Measurements from ENCODE around the gene ANXA1. TPM values are rescaled to one million over a fixed set of nuclear protein-coding genes. Genes with fewer than 3 reads are reported as not detected.
"Not testable (repeated sequence)": the region's sequence is repeated elsewhere in the genome, so short reads cannot be mapped to it uniquely, and the experiment has no call there.

The ANXA1 gene
- total and polyA plus RNA-seq, 5 donors, result 46.7 to 139 (median 94.3) TPM

DNA sequence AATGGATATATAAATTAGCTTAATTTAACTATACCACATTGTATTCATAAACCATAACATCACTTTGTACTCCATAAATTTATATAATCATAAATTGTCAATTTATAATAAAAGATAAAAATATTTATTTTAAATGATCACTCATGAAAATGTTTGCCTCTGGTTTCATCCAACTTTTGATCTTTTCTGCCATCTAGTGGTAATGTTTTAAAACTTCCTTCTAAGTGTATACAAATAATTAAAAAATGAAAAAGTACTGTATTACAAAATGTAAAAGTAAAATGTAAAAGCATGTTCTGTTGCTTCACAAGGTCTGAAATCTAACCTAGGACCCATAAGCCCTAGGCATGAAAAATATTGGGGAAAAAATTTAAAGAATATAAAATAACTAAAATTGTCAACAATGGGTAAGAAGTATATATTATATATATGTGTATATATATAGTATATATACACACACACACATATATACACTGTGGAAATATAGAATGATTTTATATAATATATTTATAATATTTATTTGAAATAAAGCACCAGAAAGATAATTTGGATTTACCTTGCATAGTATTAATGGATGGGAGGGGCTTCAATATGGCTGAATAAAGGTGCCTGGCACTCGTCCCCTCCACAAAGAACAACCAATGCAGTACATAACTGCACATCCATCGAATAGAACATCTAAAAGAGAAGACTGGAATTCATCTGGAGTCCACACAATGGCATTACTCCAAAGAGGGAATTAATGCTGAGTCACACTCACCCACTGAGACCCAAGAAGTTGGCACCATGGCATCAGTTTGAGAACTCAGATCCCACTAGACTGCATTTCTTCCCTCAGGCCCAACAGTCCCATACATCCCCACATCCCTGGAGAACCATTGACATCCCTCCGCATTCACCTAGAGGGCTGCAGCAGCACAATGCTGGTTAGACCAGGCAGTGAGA, 32.5 kb downstream of the ANXA1 start:
- no peaks in the 10 kb centered on the region for H3K4me1 ChIP-seq (ENCODE audit: control insufficient read depth, insufficient read depth, low read length)
- DNase-seq, result no peak
- no peak overlapping the region for H3K27ac ChIP-seq (ENCODE audit: low read length)
- intact Hi-C loops (cut with DNase I), result loop anchor here in 3 of 4 donors (5.0 kb wide), 1 partner anchor 77 kb away; no protein-coding TSS in a partner anchor
- ATAC-seq, result no peak
- no peaks in the 10 kb centered on the region for H3K9me3 ChIP-seq (ENCODE audit: control insufficient read depth, low read length)
- no peaks in the 10 kb centered on the region for H3K27me3 ChIP-seq (ENCODE audit: control insufficient read depth, insufficient read depth)
- 54% methylated on average over 3 of the region's 3 CpGs for WGBS
- no peak overlapping the region for H3K4me3 ChIP-seq (ENCODE audit: low read length)

DNA sequence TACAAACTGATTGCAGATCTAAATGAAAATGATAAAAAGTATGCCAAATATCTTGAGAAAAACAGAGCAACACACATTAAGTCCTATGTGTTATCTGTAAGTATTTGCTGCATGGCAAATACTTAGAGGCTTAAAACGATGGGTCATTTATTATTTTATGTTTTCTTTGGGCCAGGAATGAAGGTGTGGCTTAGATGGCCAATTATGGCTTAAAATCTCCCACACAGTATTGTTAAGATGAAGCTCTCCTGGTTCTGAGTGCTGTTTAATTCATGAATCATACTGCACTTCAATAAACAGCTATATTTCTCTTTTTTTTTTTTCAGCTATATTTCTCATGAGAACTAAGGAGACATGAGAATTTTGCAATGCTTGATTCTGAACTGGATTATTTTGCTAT, 39.4 kb downstream of the ANXA1 start:
- ATAC-seq; H3K9me3 ChIP-seq (ENCODE audit: control insufficient read depth, low read length); H3K27me3 ChIP-seq (ENCODE audit: control insufficient read depth, insufficient read depth); H3K27ac ChIP-seq (ENCODE audit: low read length); DNase-seq; H3K4me3 ChIP-seq (ENCODE audit: low read length); intact Hi-C loops (cut with DNase I); H3K4me1 ChIP-seq (ENCODE audit: control insufficient read depth, insufficient read depth, low read length): not testable (repeated sequence)
- WGBS, result 40% methylated on average over 1 of the region's 1 CpG

- H3K4me1 ChIP-seq (ENCODE audit: control insufficient read depth, insufficient read depth, low read length), result no peaks in the 10 kb centered on the region
- ATAC-seq, result no peak
- H3K9me3 ChIP-seq (ENCODE audit: control insufficient read depth, low read length), result no peaks in the 10 kb centered on the region
- WGBS, result 87% methylated on average over 1 of the region's 1 CpG
- DNase-seq, result no peak
- H3K27me3 ChIP-seq (ENCODE audit: control insufficient read depth, insufficient read depth), result no peaks in the 10 kb centered on the region
- intact Hi-C loops (cut with DNase I), result no loop called here
- H3K4me3 ChIP-seq (ENCODE audit: low read length), result no peak overlapping the region
- no peak overlapping the region for H3K27ac ChIP-seq (ENCODE audit: low read length)
These were observed 42.6 kb downstream of the ANXA1 start for GRCh38 chr9:73194284-73194683.

DNA sequence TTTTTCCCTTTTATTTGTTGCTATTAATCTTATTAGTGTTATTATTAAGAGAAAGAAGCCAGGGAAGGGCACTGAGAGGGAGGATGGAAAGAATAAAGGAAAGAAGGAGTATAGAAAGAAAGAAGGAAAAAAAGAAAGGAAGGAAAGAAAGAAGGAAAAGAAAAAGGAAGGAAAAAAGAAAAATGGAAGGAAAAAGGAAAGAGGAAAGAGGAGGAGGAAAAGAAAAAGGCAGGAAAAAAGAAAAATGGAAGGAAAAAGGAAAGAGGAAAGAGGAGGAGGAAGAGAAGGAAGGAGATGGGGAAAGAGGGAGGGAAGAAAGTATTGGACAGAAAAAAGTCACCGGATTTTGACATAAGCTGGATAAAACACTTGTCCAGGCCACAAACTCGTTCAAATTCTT, 47.8 kb downstream of the ANXA1 start:
- DNase-seq, result no peak
- intact Hi-C loops (cut with DNase I), result no loop called here
- Histone ChIP-seq H3K27ac (ENCODE audit: low read length) (no peak overlapping the region), H3K4me3 (ENCODE audit: low read length) (no peak overlapping the region), H3K27me3 (ENCODE audit: control insufficient read depth, insufficient read depth) (no peaks in the 10 kb centered on the region), H3K9me3 (ENCODE audit: control insufficient read depth, low read length) (no peaks in the 10 kb centered on the region), H3K4me1 (ENCODE audit: control insufficient read depth, insufficient read depth, low read length) (no peaks in the 10 kb centered on the region)
- no peak for ATAC-seq
- 49% methylated on average over 2 of the region's 2 CpGs for WGBS

DNA sequence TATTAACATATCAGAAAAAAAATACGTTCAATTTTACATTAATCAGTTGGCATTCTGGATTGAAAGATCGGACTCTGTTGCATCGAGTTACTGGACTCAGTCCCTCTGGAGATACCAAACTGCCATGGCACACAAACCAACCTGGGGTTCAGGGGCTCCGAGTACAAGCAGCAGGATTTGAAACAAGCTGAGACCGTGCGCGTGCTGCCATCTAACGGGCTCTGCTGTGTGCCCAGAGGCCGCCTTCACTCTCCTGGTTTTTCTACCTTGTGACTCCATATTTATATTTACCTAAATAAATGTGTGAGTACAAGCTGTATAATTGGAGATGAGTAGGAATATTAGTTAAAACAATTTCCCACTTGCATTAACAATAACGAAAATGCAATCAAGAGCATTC, 48.2 kb downstream of the ANXA1 start:
- WGBS, result 55% methylated on average over 10 of the region's 10 CpGs
- Histone ChIP-seq H3K4me1 (ENCODE audit: control insufficient read depth, insufficient read depth, low read length) (no peaks in the 10 kb centered on the region), H3K27me3 (ENCODE audit: control insufficient read depth, insufficient read depth) (no peaks in the 10 kb centered on the region), H3K4me3 (ENCODE audit: low read length) (no peak overlapping the region), H3K27ac (ENCODE audit: low read length) (no peak overlapping the region), H3K9me3 (ENCODE audit: control insufficient read depth, low read length) (no peaks in the 10 kb centered on the region)
- ATAC-seq, result no peak
- DNase-seq, result no peak
- intact Hi-C loops (cut with DNase I), result loop anchor here in 1 of 4 donors (5.0 kb wide), 1 partner anchor 1542 kb away; no protein-coding TSS in a partner anchor

DNA sequence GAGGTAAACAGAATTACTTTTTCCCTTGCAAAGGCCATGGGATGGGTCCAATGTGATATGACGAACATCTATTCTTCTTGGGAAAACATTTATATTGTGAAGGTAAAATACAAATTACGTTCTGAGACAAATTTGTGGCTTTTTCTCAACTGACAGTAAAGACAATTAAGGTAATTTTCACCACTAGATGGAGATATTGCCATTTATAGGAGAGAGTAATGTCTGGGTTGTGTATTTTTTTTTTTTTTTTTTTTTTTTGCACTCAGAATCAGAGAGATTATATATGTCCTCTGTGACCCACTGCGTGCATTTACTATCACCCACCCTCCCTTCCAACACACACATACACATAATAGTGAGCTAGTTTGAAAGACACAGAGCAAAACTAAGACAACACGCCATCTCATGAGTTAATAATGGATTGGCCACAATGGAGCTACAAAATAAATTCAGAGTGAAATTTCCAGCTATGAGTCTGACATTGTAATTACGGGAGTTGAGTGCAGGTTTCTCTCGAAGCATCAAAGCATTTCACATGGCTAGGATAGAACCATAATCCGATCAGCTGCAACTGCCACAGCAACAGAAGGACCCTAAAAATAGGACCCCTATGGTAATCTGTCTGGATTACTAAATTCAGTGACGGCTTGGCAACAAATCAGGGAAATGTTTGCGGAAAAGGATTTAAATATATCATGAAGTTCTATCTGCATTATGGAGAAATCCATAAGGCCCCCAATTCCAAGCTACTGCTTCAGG, 49.2 kb downstream of the ANXA1 start:
- Histone ChIP-seq H3K4me1 (ENCODE audit: control insufficient read depth, insufficient read depth, low read length) (no peaks in the 10 kb centered on the region), H3K4me3 (ENCODE audit: low read length) (no peak overlapping the region), H3K9me3 (ENCODE audit: control insufficient read depth, low read length) (no peaks in the 10 kb centered on the region), H3K27ac (ENCODE audit: low read length) (no peak overlapping the region), H3K27me3 (ENCODE audit: control insufficient read depth, insufficient read depth) (no peaks in the 10 kb centered on the region)
- ATAC-seq (no peak), DNase-seq (no peak)
- 37% methylated on average over 9 of the region's 9 CpGs for WGBS
- intact Hi-C loops (cut with DNase I), result loop anchor here in 1 of 4 donors (5.0 kb wide), 1 partner anchor 1541 kb away; no protein-coding TSS in a partner anchor

- ATAC-seq (no peak), DNase-seq (no peak)
- WGBS, result 10% methylated on average over 1 of the region's 1 CpG
- Histone ChIP-seq H3K9me3 (ENCODE audit: control insufficient read depth, low read length) (no peaks in the 10 kb centered on the region), H3K4me3 (ENCODE audit: low read length) (no peak overlapping the region), H3K4me1 (ENCODE audit: control insufficient read depth, insufficient read depth, low read length) (no peaks in the 10 kb centered on the region), H3K27ac (ENCODE audit: low read length) (no peak overlapping the region), H3K27me3 (ENCODE audit: control insufficient read depth, insufficient read depth) (no peaks in the 10 kb centered on the region)
- intact Hi-C loops (cut with DNase I), result loop anchor here in 1 of 4 donors (5.0 kb wide), 1 partner anchor 1539 kb away; no protein-coding TSS in a partner anchor
These were observed 51.3 kb downstream of the ANXA1 start for GRCh38 chr9:73202980-73203379.

DNA sequence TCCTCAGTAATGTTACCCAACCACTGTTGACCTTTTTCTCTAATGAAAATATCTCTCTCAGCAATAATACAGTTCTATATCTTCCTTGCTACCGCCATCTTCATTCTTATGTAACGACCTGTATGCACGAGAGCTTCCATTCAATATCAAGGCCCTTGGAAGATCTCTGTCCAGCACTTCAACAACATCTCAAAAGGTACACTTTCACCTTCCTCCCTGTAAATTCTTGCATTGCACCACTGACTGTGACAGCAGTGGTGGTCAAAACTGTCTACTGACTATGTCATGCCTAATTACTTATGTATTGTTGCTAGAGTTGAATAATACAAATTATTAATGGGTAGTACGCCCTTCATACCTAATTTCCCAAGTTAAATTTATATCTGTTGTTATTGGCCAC, 53.3 kb downstream of the ANXA1 start:
- Histone ChIP-seq H3K9me3 (ENCODE audit: control insufficient read depth, low read length) (no peaks in the 10 kb centered on the region), H3K27ac (ENCODE audit: low read length) (no peak overlapping the region), H3K27me3 (ENCODE audit: control insufficient read depth, insufficient read depth) (no peaks in the 10 kb centered on the region), H3K4me3 (ENCODE audit: low read length) (no peak overlapping the region), H3K4me1 (ENCODE audit: control insufficient read depth, insufficient read depth, low read length) (no peaks in the 10 kb centered on the region)
- intact Hi-C loops (cut with DNase I), result loop anchor here in 1 of 4 donors (5.0 kb wide), 1 partner anchor 1537 kb away; no protein-coding TSS in a partner anchor
- DNase-seq (no peak), ATAC-seq (no peak)
- WGBS, result 73% methylated on average over 4 of the region's 4 CpGs

GRCh38 chr9:73206851-73207250, 55.2 kb downstream of the ANXA1 start:
- H3K9me3 ChIP-seq (ENCODE audit: control insufficient read depth, low read length), result no peaks in the 10 kb centered on the region
- no peak overlapping the region for H3K27ac ChIP-seq (ENCODE audit: low read length)
- no peaks in the 10 kb centered on the region for H3K27me3 ChIP-seq (ENCODE audit: control insufficient read depth, insufficient read depth)
- intact Hi-C loops (cut with DNase I), result no loop called here
- H3K4me1 ChIP-seq (ENCODE audit: control insufficient read depth, insufficient read depth, low read length), result no peaks in the 10 kb centered on the region
- no peak for DNase-seq
- H3K4me3 ChIP-seq (ENCODE audit: low read length), result no peak overlapping the region
- no peak for ATAC-seq
- WGBS, result 93% methylated on average over 1 of the region's 1 CpG

- Histone ChIP-seq H3K27ac (ENCODE audit: low read length) (no peak overlapping the region), H3K27me3 (ENCODE audit: control insufficient read depth, insufficient read depth) (no peaks in the 10 kb centered on the region), H3K4me3 (ENCODE audit: low read length) (no peak overlapping the region), H3K9me3 (ENCODE audit: control insufficient read depth, low read length) (no peaks in the 10 kb centered on the region), H3K4me1 (ENCODE audit: control insufficient read depth, insufficient read depth, low read length) (no peaks in the 10 kb centered on the region)
- intact Hi-C loops (cut with DNase I), result no loop called here
- DNase-seq, result no peak
- no peak for ATAC-seq
- 57% methylated on average over 3 of the region's 3 CpGs for WGBS
These were observed 59.4 kb downstream of the ANXA1 start for GRCh38 chr9:73210886-73211666.

Data from right cardiac atrium (tissue), 5 donors.